ENCODE measurements around the gene PTPN1.
"Not testable (repeated sequence)": the region's sequence is repeated elsewhere in the genome, so short reads cannot be mapped to it uniquely, and the experiment has no call there.

PTPN1 gene

GRCh38 chr20:50613438-50614169, 103.4 kb downstream of the PTPN1 start:
- no peaks in the 10 kb centered on the region for H3K36me3 Mint-ChIP-seq
- H3K4me3 Mint-ChIP-seq: no peak overlapping the region

GRCh38 chr20:50615407-50615806, 105.2 kb downstream of the PTPN1 start:
- no peak overlapping the region for H3K27ac Mint-ChIP-seq
- H3K4me3 Mint-ChIP-seq: no peak overlapping the region
- no peaks in the 10 kb centered on the region for H3K4me1 Mint-ChIP-seq
- no peak for ATAC-seq
- no peaks in the 10 kb centered on the region for H3K9me3 Mint-ChIP-seq
- no peaks in the 10 kb centered on the region for H3K36me3 Mint-ChIP-seq
- no peak for DNase-seq (ENCODE audit: low spot score in 2 of 2)

More at GRCh38 chr20:50613438-50614169, 103.4 kb downstream of the PTPN1 start:
- no peak for ATAC-seq
- Mint-ChIP-seq H3K9me3 (no peaks in the 10 kb centered on the region), H3K4me1 (no peaks in the 10 kb centered on the region), H3K27ac (no peak overlapping the region)
- no peak for DNase-seq (ENCODE audit: low spot score in 2 of 2)

- no peaks in the 10 kb centered on the region for H3K9me3 Mint-ChIP-seq
- no peak overlapping the region for H3K4me3 Mint-ChIP-seq
- DNase-seq (ENCODE audit: low spot score in 2 of 2): no peak
- no peak for ATAC-seq
- H3K27ac Mint-ChIP-seq: no peak overlapping the region
- H3K4me1 Mint-ChIP-seq: no peaks in the 10 kb centered on the region
- no peaks in the 10 kb centered on the region for H3K36me3 Mint-ChIP-seq
Observed at GRCh38 chr20:50617022-50617421, 106.8 kb downstream of the PTPN1 start.

- Mint-ChIP-seq H3K27ac (no peak overlapping the region), H3K4me3 (no peak overlapping the region), H3K4me1 (no peaks in the 10 kb centered on the region), H3K36me3 (no peaks in the 10 kb centered on the region), H3K9me3 (no peaks in the 10 kb centered on the region)
- ATAC-seq (no peak), DNase-seq (ENCODE audit: low spot score in 2 of 2) (no peak)
Observed at GRCh38 chr20:50618537-50618936, 108.4 kb downstream of the PTPN1 start.

- not testable (repeated sequence) for DNase-seq (ENCODE audit: low spot score in 2 of 2); H3K36me3 Mint-ChIP-seq; ATAC-seq; H3K27ac Mint-ChIP-seq; H3K9me3 Mint-ChIP-seq; H3K4me1 Mint-ChIP-seq; H3K4me3 Mint-ChIP-seq
Observed at GRCh38 chr20:50620459-50620858, 110.3 kb downstream of the PTPN1 start.

GRCh38 chr20:50621068-50621665, 111.0 kb downstream of the PTPN1 start:
- H3K4me1 Mint-ChIP-seq: no peaks in the 10 kb centered on the region
- DNase-seq (ENCODE audit: low spot score in 2 of 2): no peak
- no peak overlapping the region for H3K27ac Mint-ChIP-seq
- H3K4me3 Mint-ChIP-seq: no peak overlapping the region
- H3K36me3 Mint-ChIP-seq: no peaks in the 10 kb centered on the region
- H3K9me3 Mint-ChIP-seq: no peaks in the 10 kb centered on the region
- no peak for ATAC-seq

- Mint-ChIP-seq H3K4me3 (no peak overlapping the region), H3K27ac (no peak overlapping the region), H3K4me1 (no peaks in the 10 kb centered on the region), H3K9me3 (no peaks in the 10 kb centered on the region), H3K36me3 (no peaks in the 10 kb centered on the region)
- ATAC-seq (no peak), DNase-seq (ENCODE audit: low spot score in 2 of 2) (no peak)
Observed at GRCh38 chr20:50624351-50625016, 114.3 kb downstream of the PTPN1 start.

GRCh38 chr20:50625986-50626677, 115.9 kb downstream of the PTPN1 start:
- H3K9me3 Mint-ChIP-seq: no peaks in the 10 kb centered on the region
- no peaks in the 10 kb centered on the region for H3K36me3 Mint-ChIP-seq
- peak; percentile 11 to 56 for DNase-seq (ENCODE audit: low spot score in 2 of 2)
- peak; percentile 33 for ATAC-seq
- no peaks in the 10 kb centered on the region for H3K4me1 Mint-ChIP-seq
- no peak overlapping the region for H3K27ac Mint-ChIP-seq
- no peak overlapping the region for H3K4me3 Mint-ChIP-seq

- ATAC-seq (no peak), DNase-seq (ENCODE audit: low spot score in 2 of 2) (no peak)
- Mint-ChIP-seq H3K4me3 (no peak overlapping the region), H3K27ac (no peak overlapping the region), H3K9me3 (no peaks in the 10 kb centered on the region), H3K4me1 (no peaks in the 10 kb centered on the region), H3K36me3 (no peaks in the 10 kb centered on the region)
Observed at GRCh38 chr20:50627747-50628146, 117.6 kb downstream of the PTPN1 start.

- ATAC-seq (no peak), DNase-seq (ENCODE audit: low spot score in 2 of 2) (no peak)
- Mint-ChIP-seq H3K4me1 (no peaks in the 10 kb centered on the region), H3K36me3 (no peaks in the 10 kb centered on the region), H3K27ac (no peak overlapping the region), H3K4me3 (no peak overlapping the region), H3K9me3 (no peaks in the 10 kb centered on the region)
Observed at GRCh38 chr20:50628332-50628731, 118.1 kb downstream of the PTPN1 start.

- DNase-seq (ENCODE audit: low spot score in 2 of 2): no peak
- Mint-ChIP-seq H3K4me1 (no peaks in the 10 kb centered on the region), H3K9me3 (no peaks in the 10 kb centered on the region), H3K36me3 (no peaks in the 10 kb centered on the region), H3K4me3 (no peak overlapping the region), H3K27ac (no peak overlapping the region)
- no peak for ATAC-seq
Observed at GRCh38 chr20:50628853-50629669, 118.9 kb downstream of the PTPN1 start.

GRCh38 chr20:50629670-50630045, 119.5 kb downstream of the PTPN1 start:
- no peaks in the 10 kb centered on the region for H3K4me1 Mint-ChIP-seq
- no peaks in the 10 kb centered on the region for H3K36me3 Mint-ChIP-seq
- no peak overlapping the region for H3K27ac Mint-ChIP-seq
- H3K9me3 Mint-ChIP-seq: no peaks in the 10 kb centered on the region
- no peak for ATAC-seq
- no peak overlapping the region for H3K4me3 Mint-ChIP-seq
- no peak for DNase-seq (ENCODE audit: low spot score in 2 of 2)

GRCh38 chr20:50630578-50631263, 120.5 kb downstream of the PTPN1 start:
- no peak overlapping the region for H3K27ac Mint-ChIP-seq

GRCh38 chr20:50632236-50632635, 122.1 kb downstream of the PTPN1 start:
- ATAC-seq (no peak), DNase-seq (ENCODE audit: low spot score in 2 of 2) (no peak)
- Mint-ChIP-seq H3K36me3 (no peaks in the 10 kb centered on the region), H3K27ac (no peak overlapping the region), H3K9me3 (no peaks in the 10 kb centered on the region), H3K4me1 (peaks cover 6% of the 10 kb centered on the region), H3K4me3 (no peak overlapping the region)

More at GRCh38 chr20:50630578-50631263, 120.5 kb downstream of the PTPN1 start:
- DNase-seq (ENCODE audit: low spot score in 2 of 2): no peak
- H3K4me3 Mint-ChIP-seq: no peak overlapping the region
- no peaks in the 10 kb centered on the region for H3K9me3 Mint-ChIP-seq
- H3K36me3 Mint-ChIP-seq: no peaks in the 10 kb centered on the region
- ATAC-seq: no peak
- peaks cover 6% of the 10 kb centered on the region for H3K4me1 Mint-ChIP-seq

All from stimulated activated effector memory CD8-positive, alpha-beta T cell treated with anti-CD3 and anti-CD28 coated beads, Interleukin-12 subunit alpha, Interleukin-12 subunit beta, amount 100 ng/mL, for 72 hours (primary cell).